K562 (cell line): ENCODE measurements around the gene GALE. TPM values are rescaled to one million over a fixed set of nuclear protein-coding genes. Genes with fewer than 3 reads are reported as not detected.

ENCODE experiments used
- ATAC-seq: fragments of 200-7000 bp; cut with Tn5 transposase; 3 replicates; pipeline ENCODE4 v1.9.1; 2020; ENCODE audit warnings: moderate library complexity
- BruUV-seq: library from RNA; stranded (reverse); fragments of 400-500 nt; replicated peaks from 2 replicates; lab custom pipeline; 2021; lab: Mats Ljungman, UMichigan
- CTCF ChIA-PET: fragments of 300-600 bp; formaldehyde crosslinking; extraction: SDS; loops from one replicate; lab custom pipeline; 2021; ENCODE audit warnings: low intra/inter-chr PET ratio; lab: Yijun Ruan, JAX
- POLR2A ChIA-PET: fragments of 300-600, 350-650 bp; sonication (Branson Sonifier 250); formaldehyde crosslinking; extraction: SDS; loops from one replicate; lab custom pipeline; 2021; ENCODE audit warnings: antibody characterized with exemption, inconsistent platforms; lab: Yijun Ruan, JAX
- DNase-seq, 4 experiments: peaks; one replicate each; pipeline versions ENCODE4 v3.0.0 to v3.0.0-alpha.2; 2011 to 2018; ENCODE audit warnings: low spot score in 3 of 4, mixed read lengths in 3 of 4; ENCODE audit errors: extremely low read depth in 1 of 4
- FAIRE-seq: peaks from 2 replicates; lab custom pipeline; 2011; peaks lifted over from hg19 to GRCh38; lab: Jason Lieb, UNC
- H2AFZ ChIP-seq: 2 replicates; pipeline ENCODE4 v1.6.0; 2011; ENCODE audit warnings: low read depth, low read length, control low read depth, inconsistent platforms
- H3K27ac ChIP-seq: fragments of 200-600 bp; 3 replicates; pipeline ENCODE4 v1.8.0; 2011; ENCODE audit warnings: low read depth, mild to moderate bottlenecking, control low read depth, inconsistent platforms, low read length, moderate library complexity, mixed read lengths; ENCODE audit errors: extremely low read depth
- H3K27me3 ChIP-seq, 2 experiments: fragments of 300-600 bp in 1 of 2; 2 replicates in 1 of 2; 3 replicates in 1 of 2; pipeline versions ENCODE4 v1.6.0 to v1.8.0; 2011; ENCODE audit warnings: inconsistent platforms in 2 of 2, low read length in 2 of 2, mild to moderate bottlenecking in 1 of 2, mixed read lengths in 1 of 2, moderate library complexity in 1 of 2; ENCODE audit not compliant: control insufficient read depth in 2 of 2, insufficient read depth in 2 of 2
- H3K36me3 ChIP-seq: fragments of 300-600 bp; 3 replicates; pipeline ENCODE4 v1.8.0; 2011; ENCODE audit warnings: mild to moderate bottlenecking, low read length, inconsistent platforms; ENCODE audit not compliant: control insufficient read depth, insufficient read depth
- H3K4me1 ChIP-seq, 2 experiments: fragments of 200-600 bp in 1 of 2; replicated peaks in 1 of 2; 2 replicates in 1 of 2; 3 replicates in 1 of 2; pipeline versions ENCODE4 v1.5.1 to v1.8.0; 2011; ENCODE audit warnings: inconsistent platforms in 2 of 2, low read length in 2 of 2, mild to moderate bottlenecking in 1 of 2, mixed read lengths in 1 of 2, moderate library complexity in 1 of 2; ENCODE audit not compliant: control insufficient read depth in 2 of 2, insufficient read depth in 2 of 2
- H3K4me2 ChIP-seq: 2 replicates; pipeline ENCODE4 v1.6.1; 2011; ENCODE audit warnings: low read length, control low read depth, inconsistent platforms, mixed read lengths; ENCODE audit not compliant: insufficient read depth
- H3K4me3 ChIP-seq: fragments of 200-600 bp; sonication (generic), shearing (Covaris generic); 2 replicates; pipeline ENCODE4 v1.5.1; 2016; ENCODE audit warnings: control low read depth, inconsistent platforms
- H3K79me2 ChIP-seq: fragments of 200-600 bp; 3 replicates; pipeline ENCODE4 v1.8.0; 2011; ENCODE audit warnings: low read length, inconsistent platforms; ENCODE audit not compliant: control insufficient read depth, insufficient read depth
- H3K9ac ChIP-seq, 2 experiments: 2 replicates each; pipeline versions ENCODE4 v1.6.0 to v1.6.1; 2011; ENCODE audit warnings: low read depth in 2 of 2, low read length in 2 of 2, control low read depth in 1 of 2, inconsistent platforms in 1 of 2, mild to moderate bottlenecking in 1 of 2, mixed read lengths in 1 of 2; ENCODE audit not compliant: insufficient read depth in 1 of 2
- H3K9me1 ChIP-seq: one replicate; pipeline ENCODE4 v1.6.0; 2011; ENCODE audit warnings: inconsistent platforms, mild to moderate bottlenecking, low read length, moderate library complexity; ENCODE audit not compliant: control insufficient read depth, insufficient read depth
- H3K9me3 ChIP-seq: replicated peaks from 2 replicates; pipeline ENCODE4 v1.5.1; 2011; ENCODE audit warnings: low read depth, low read length, inconsistent platforms; ENCODE audit not compliant: control insufficient read depth, insufficient read depth
- H4K20me1 ChIP-seq: replicated peaks from 2 replicates; pipeline ENCODE4 v1.6.1; 2011; ENCODE audit warnings: low read length, inconsistent platforms, mixed read lengths; ENCODE audit not compliant: control insufficient read depth, insufficient read depth
- RAD21 ChIP-seq, 2 experiments: fragments of 250-450 bp in 1 of 2; fragments of 450-650 bp in 1 of 2; sonication (Bioruptor Pico) in 1 of 2; formaldehyde crosslinking in 1 of 2; IDR thresholded peaks in 1 of 2; conservative IDR thresholded peaks in 1 of 2; 2 replicates each; pipeline versions ENCODE4 v1.4.0 to v1.8.0; 2020 to 2022; ENCODE audit warnings: mild to moderate bottlenecking in 2 of 2, moderate library complexity in 1 of 2
- SMC3 ChIP-seq: conservative IDR thresholded peaks from 2 replicates; pipeline ENCODE4 v1.6.1; 2011; ENCODE audit warnings: low read depth, low read length, improper control_type of control experiment; ENCODE audit not compliant: insufficient read depth
- SOX6 ChIP-seq: fragments of 450-650 bp; IDR thresholded peaks from 2 replicates; pipeline ENCODE4 v1.6.1; 2014; ENCODE audit warnings: mild to moderate bottlenecking
- ZBTB7A ChIP-seq: IDR thresholded peaks from 2 replicates; pipeline ENCODE4 v1.6.1; 2011; ENCODE audit warnings: low read depth, mild to moderate bottlenecking, low read length, moderate library complexity, borderline replicate concordance; ENCODE audit not compliant: control insufficient read depth
- WGBS: fragments of 100-300 bp; shearing (Covaris generic); methylation state at CpG from one replicate; pipeline ENCODE4 v1.1.6; 2016; ENCODE audit warnings: low coverage, mixed read lengths; ENCODE audit not compliant: insufficient coverage; ENCODE audit errors: missing lambda C conversion rate; 5-methylcytosine and 5-hydroxymethylcytosine counted together
- in situ Hi-C: fragments of 300-500 bp; cut with MboI; formaldehyde crosslinking; loops from 4 replicates; pipeline ENCODE4 v1.15.0; 2018; ENCODE audit warnings: inconsistent platforms, mixed read lengths
- intact Hi-C: fragments of 100-400 bp; cut with micrococcal nuclease; formaldehyde crosslinking; loops from 2 replicates; pipeline ENCODE4 v1.14.2; 2022
- polyA plus RNA-seq, 8 experiments: library from polyadenylated mRNA; depleted of rRNA in 4 of 8; stranded (reverse) in 5 of 8; unstranded in 3 of 8; fragments of >200 nt; fragmentation: Nextera tagmentation in 2 of 8; fragmentation: Illumina TruSeq in 1 of 8; extraction: Ambion mirVana in 2 of 8; extraction: Trizol in 1 of 8; gene quantifications; 2 replicates each; pipeline versions ENCODE4 v1.2.1 to v1.2.3, GENCODE V29; 2011 to 2014; ENCODE audit warnings: inconsistent platforms in 1 of 8, missing spikeins in 1 of 8
- total RNA-seq, 7 experiments: library from RNA; depleted of rRNA in 6 of 7; stranded (reverse); fragments of >200 nt in 6 of 7; fragmentation: Illumina TruSeq in 2 of 7; extraction: Trizol in 2 of 7; gene quantifications; 2 replicates each; pipeline versions ENCODE4 v1.2.1 to v1.2.3, GENCODE V29; 2011 to 2021; ENCODE audit warnings: low replicate concordance in 1 of 7
- TF ChIP-seq, protein P1 (sequence below), 3 experiments: IDR thresholded peaks in 2 of 3; conservative IDR thresholded peaks in 1 of 3; 2 replicates each; pipeline ENCODE4 v1.5.1; 2011 to 2012; ENCODE audit warnings: low read length in 3 of 3, mild to moderate bottlenecking in 3 of 3, control low read depth in 2 of 3, improper control_type of control experiment in 1 of 3, inconsistent platforms in 1 of 3, low read depth in 1 of 3, mixed read lengths in 1 of 3, moderate library complexity in 1 of 3; ENCODE audit not compliant: insufficient read depth in 2 of 3

The GALE gene
- total and polyA plus RNA-seq, 9 of the 15 experiments (the other 6 are each of a cell fraction or from before 2014, with no cell fraction given): 8.4 to 139 (median 88.3) TPM

GRCh38 chr1:23804183-23804835 lies 3.8 kb upstream of the GALE start:
- no peak overlapping the region for H3K4me3 ChIP-seq
- FAIRE-seq: no peak
- TF ChIP-seq SMC3: peak; percentile 15; the same call in 1 of the 2 replicates
- TF ChIP-seq ZBTB7A: peak; percentile 49; the same call in 1 of the 2 replicates
- no peak for TF ChIP-seq SOX6
- TF ChIP-seq RAD21 (CRISPR knock-in tag; conservative IDR thresholded peaks at IDR 0.05 in 1 of 2, IDR thresholded peaks at IDR 0.05 in 1 of 2): peak in 1 of 2 experiments; percentile 20; a peak in 1 of 4 replicates
- TF ChIP-seq, protein P1, sequence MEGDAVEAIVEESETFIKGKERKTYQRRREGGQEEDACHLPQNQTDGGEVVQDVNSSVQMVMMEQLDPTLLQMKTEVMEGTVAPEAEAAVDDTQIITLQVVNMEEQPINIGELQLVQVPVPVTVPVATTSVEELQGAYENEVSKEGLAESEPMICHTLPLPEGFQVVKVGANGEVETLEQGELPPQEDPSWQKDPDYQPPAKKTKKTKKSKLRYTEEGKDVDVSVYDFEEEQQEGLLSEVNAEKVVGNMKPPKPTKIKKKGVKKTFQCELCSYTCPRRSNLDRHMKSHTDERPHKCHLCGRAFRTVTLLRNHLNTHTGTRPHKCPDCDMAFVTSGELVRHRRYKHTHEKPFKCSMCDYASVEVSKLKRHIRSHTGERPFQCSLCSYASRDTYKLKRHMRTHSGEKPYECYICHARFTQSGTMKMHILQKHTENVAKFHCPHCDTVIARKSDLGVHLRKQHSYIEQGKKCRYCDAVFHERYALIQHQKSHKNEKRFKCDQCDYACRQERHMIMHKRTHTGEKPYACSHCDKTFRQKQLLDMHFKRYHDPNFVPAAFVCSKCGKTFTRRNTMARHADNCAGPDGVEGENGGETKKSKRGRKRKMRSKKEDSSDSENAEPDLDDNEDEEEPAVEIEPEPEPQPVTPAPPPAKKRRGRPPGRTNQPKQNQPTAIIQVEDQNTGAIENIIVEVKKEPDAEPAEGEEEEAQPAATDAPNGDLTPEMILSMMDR (IDR thresholded peaks at IDR 0.05 in 2 of 3, conservative IDR thresholded peaks at IDR 0.05 in 1 of 3; ENCODE audit: insufficient read depth in 2 of 3, low read depth in 1 of 3, low read length in 3 of 3): peak; percentile 29 to 55 (median 54); a peak in 5 of 6 replicates
- no peaks in the 10 kb centered on the region for H3K27me3 ChIP-seq
- ATAC-seq: no peak
- peaks cover under 1% of the 10 kb centered on the region; the same call in 2 of the 3 replicates for H3K36me3 ChIP-seq
- H3K4me2 ChIP-seq: no peak overlapping the region
- H3K9me1 ChIP-seq: no peaks in the 10 kb centered on the region
- ChIA-PET POLR2A (interaction anchor here (0.5 to 6.8 kb wide), 5 partner anchors 10 to 86 kb away, joined by 3 to 71 read pairs (median 3); partner anchors contain the start of genes LYPLA2 and PITHD1), CTCF (interaction anchor here (0.5 kb wide), 1 partner anchor 91 kb away, joined by 3 read pairs; no protein-coding TSS in a partner anchor)
- peaks cover 17% of the 10 kb centered on the region for H3K79me2 ChIP-seq
- in situ Hi-C loops (no loop called here), intact Hi-C loops (no loop called here)
- 52% methylated on average over 7 of the region's 7 CpGs for WGBS
- no peak overlapping the region for H2AFZ ChIP-seq
- peaks cover 25 to 30% of the 10 kb centered on the region in 2 experiments for H3K4me1 ChIP-seq
- H4K20me1 ChIP-seq: no peaks in the 10 kb centered on the region
- H3K9ac ChIP-seq: peak overlapping the region in 1 of 2 experiments; percentile 28; a peak in 1 of 4 replicates
- peak in 1 of 4 experiments; percentile 51 for DNase-seq
- no TSS peak for BruUV-seq
- H3K27ac ChIP-seq: no peak overlapping the region
- no peaks in the 10 kb centered on the region for H3K9me3 ChIP-seq
